ENCODE data around the gene CAMK2D. TPM values are rescaled to one million over a fixed set of nuclear protein-coding genes. Genes with fewer than 3 reads are reported as not detected.

CAMK2D gene
- total and polyA plus RNA-seq, 2 experiments from 2014 or later = 4.9 to 14.6 TPM

GRCh38 chr4:113559947-113560346 lies 201.6 kb downstream of the CAMK2D start:
- peaks cover 9% of the 10 kb centered on the region; the same call in 1 of the 2 replicates for H3K4me1 ChIP-seq (ENCODE audit: insufficient read depth)
- DNase-seq (ENCODE audit: low spot score) = peak; percentile 54

More at GRCh38 chr4:113559947-113560346, 201.6 kb downstream of the CAMK2D start:
- Mint-ChIP-seq H3K9me3 (no peaks in the 10 kb centered on the region), H3K4me1 (peaks cover 17% of the 10 kb centered on the region), H3K36me3 (ENCODE audit: low read depth) (no peaks in the 10 kb centered on the region), H3K4me3 (no peak overlapping the region), H3K27ac (no peak overlapping the region), H3K27me3 (ENCODE audit: insufficient read depth, low read depth, poor library complexity) (no peaks in the 10 kb centered on the region)
- no peaks in the 10 kb centered on the region for H3F3A ChIP-seq (replicated peaks; ENCODE audit: low read depth)
- no peaks in the 10 kb centered on the region for H3K9me2 ChIP-seq (ENCODE audit: insufficient read depth)
- no peak for TF ChIP-seq ETS1 (IDR thresholded peaks at IDR 0.05)
- TF ChIP-seq ZNF114 (CRISPR knock-in tag; IDR thresholded peaks at IDR 0.05) = no peak
- TF ChIP-seq CTCF (conservative IDR thresholded peaks at IDR 0.05; ENCODE audit: low read depth in 2 of 2) = no peak
- no peak for TF ChIP-seq ZNF331 (CRISPR knock-in tag; IDR thresholded peaks at IDR 0.05; ENCODE audit: low read depth)
- TF ChIP-seq EZH2 (IDR thresholded peaks at IDR 0.05; ENCODE audit: low read depth, unreplicated experiment) = no peak
- TF ChIP-seq ZNF462 (CRISPR knock-in tag; IDR thresholded peaks at IDR 0.05) = peak; percentile 50; the same call in 1 of the 2 replicates
- H4K20me1 ChIP-seq (replicated peaks; ENCODE audit: insufficient read depth) = no peaks in the 10 kb centered on the region
- H3K27me3 ChIP-seq (ENCODE audit: insufficient read depth) = no peaks in the 10 kb centered on the region
- no peak overlapping the region for H2AFZ ChIP-seq
- peak overlapping the region; percentile 15; the same call in 1 of the 2 replicates for H3K27ac ChIP-seq (ENCODE audit: low read depth)
- ATAC-seq = peak; percentile 87
- no peak overlapping the region for H3K4me3 ChIP-seq
- H3K79me2 ChIP-seq (replicated peaks; ENCODE audit: insufficient read depth) = no peaks in the 10 kb centered on the region
- no peak overlapping the region for H3K4me2 ChIP-seq
- H3K36me3 ChIP-seq (ENCODE audit: insufficient read depth) = no peaks in the 10 kb centered on the region
